ENCODE measurements around the gene TNRC6C. TPM values are rescaled to one million over a fixed set of nuclear protein-coding genes. Genes with fewer than 3 reads are reported as not detected.

The TNRC6C gene
- total RNA-seq, 3 donors from 2014 or later = 14.1 to 21.7 (median 21.6) TPM

- no peak for TF ChIP-seq POLR2A (IDR thresholded peaks at IDR 0.05)
- TF ChIP-seq POLR2AphosphoS5 (IDR thresholded peaks at IDR 0.05) = no peak
- Histone ChIP-seq H3K27me3 (peaks cover 0 to 10% of the 10 kb centered on the region in 2 donors), H3K4me1 (no peaks in the 10 kb centered on the region), H3K9me3 (no peaks in the 10 kb centered on the region), H3K4me3 (no peak overlapping the region), H3K36me3 (no peaks in the 10 kb centered on the region), H3K27ac (no peak overlapping the region)
- DNase-seq (ENCODE audit: low spot score in 2 of 2) = peak in 1 of 2 donors; percentile 48
- intact Hi-C loops (cut with DNase I; ENCODE audit: low total_unique reads) = no loop called here
These were observed 42.9 kb upstream of the TNRC6C start for GRCh38 chr17:77915594-77916021.

GRCh38 chr17:77916264-77916663 lies 42.2 kb upstream of the TNRC6C start:
- no peak overlapping the region for H3K4me3 ChIP-seq
- H3K4me1 ChIP-seq = no peaks in the 10 kb centered on the region
- TF ChIP-seq CTCF (IDR thresholded peaks at IDR 0.05) (no peak), POLR2A (IDR thresholded peaks at IDR 0.05) (no peak), POLR2AphosphoS5 (IDR thresholded peaks at IDR 0.05) (no peak)
- no peaks in the 10 kb centered on the region for H3K36me3 ChIP-seq
- H3K27me3 ChIP-seq = peaks cover 0 to 10% of the 10 kb centered on the region in 2 donors
- intact Hi-C loops (cut with DNase I; ENCODE audit: low total_unique reads) = no loop called here
- no peak overlapping the region for H3K27ac ChIP-seq
- peak in 1 of 2 donors; percentile 46 for DNase-seq (ENCODE audit: low spot score in 2 of 2)
- no peaks in the 10 kb centered on the region for H3K9me3 ChIP-seq

- Histone ChIP-seq H3K27ac (no peak overlapping the region), H3K4me3 (no peak overlapping the region), H3K36me3 (no peaks in the 10 kb centered on the region), H3K27me3 (peaks cover 0 to 10% of the 10 kb centered on the region in 2 donors), H3K4me1 (no peaks in the 10 kb centered on the region), H3K9me3 (no peaks in the 10 kb centered on the region)
- no peak for TF ChIP-seq POLR2A (IDR thresholded peaks at IDR 0.05)
- TF ChIP-seq POLR2AphosphoS5 (IDR thresholded peaks at IDR 0.05) = no peak
- TF ChIP-seq CTCF (IDR thresholded peaks at IDR 0.05) = no peak
- peak in 1 of 2 donors; percentile 34 for DNase-seq (ENCODE audit: low spot score in 2 of 2)
- intact Hi-C loops (cut with DNase I; ENCODE audit: low total_unique reads) = no loop called here
These were observed 41.6 kb upstream of the TNRC6C start for GRCh38 chr17:77916703-77917481.

GRCh38 chr17:77919276-77919675 lies 39.2 kb upstream of the TNRC6C start:
- no peak for DNase-seq (ENCODE audit: low spot score in 2 of 2)
- TF ChIP-seq POLR2AphosphoS5 (IDR thresholded peaks at IDR 0.05) (no peak), CTCF (IDR thresholded peaks at IDR 0.05) (no peak), POLR2A (IDR thresholded peaks at IDR 0.05) (no peak)
- Histone ChIP-seq H3K4me3 (no peak overlapping the region), H3K9me3 (no peaks in the 10 kb centered on the region), H3K27me3 (peaks cover 0 to 18% of the 10 kb centered on the region in 2 donors), H3K36me3 (no peaks in the 10 kb centered on the region), H3K27ac (no peak overlapping the region), H3K4me1 (no peaks in the 10 kb centered on the region)
- intact Hi-C loops (cut with DNase I; ENCODE audit: low total_unique reads) = no loop called here

GRCh38 chr17:77923135-77923534 lies 35.4 kb upstream of the TNRC6C start:
- Histone ChIP-seq H3K27ac (no peak overlapping the region), H3K27me3 (peaks cover 0 to 8% of the 10 kb centered on the region in 2 donors), H3K9me3 (no peaks in the 10 kb centered on the region), H3K4me3 (no peak overlapping the region), H3K36me3 (no peaks in the 10 kb centered on the region), H3K4me1 (no peaks in the 10 kb centered on the region)
- TF ChIP-seq POLR2A (IDR thresholded peaks at IDR 0.05) (no peak), POLR2AphosphoS5 (IDR thresholded peaks at IDR 0.05) (no peak), CTCF (IDR thresholded peaks at IDR 0.05) (no peak)
- peak in 1 of 2 donors; percentile 33 for DNase-seq (ENCODE audit: low spot score in 2 of 2)
- intact Hi-C loops (cut with DNase I; ENCODE audit: low total_unique reads) = no loop called here

Measured in breast epithelium (tissue), 4 donors.